ENCODE results near the gene GPATCH4.
"Not testable (repeated sequence)": the region's sequence is repeated elsewhere in the genome, so short reads cannot be mapped to it uniquely, and the experiment has no call there.

Gene GPATCH4

GRCh38 chr1:156601122-156601830 is at the start of gene GPATCH4:
TSS of gene GPATCH4 (minus strand) at chr1:156601479.
- peak; percentile 47 for DNase-seq

GRCh38 chr1:156648951-156649350 is 47.7 kb upstream of the GPATCH4 start:
- no peak for DNase-seq

- DNase-seq = no peak
Measured at GRCh38 chr1:156648496-156648895, 47.2 kb upstream of the GPATCH4 start.

GRCh38 chr1:156647351-156647750 is 46.1 kb upstream of the GPATCH4 start:
- no peak for DNase-seq

GRCh38 chr1:156646738-156647211 is 45.5 kb upstream of the GPATCH4 start:
- no peak for DNase-seq

GRCh38 chr1:156645666-156646065 is 44.4 kb upstream of the GPATCH4 start:
- DNase-seq = no peak

GRCh38 chr1:156645056-156645455 is 43.8 kb upstream of the GPATCH4 start:
- no peak for DNase-seq

GRCh38 chr1:156644640-156645039 is 43.4 kb upstream of the GPATCH4 start:
- DNase-seq = no peak

- no peak for DNase-seq
Measured at GRCh38 chr1:156644146-156644545, 42.9 kb upstream of the GPATCH4 start.

- DNase-seq = peak; percentile 52
Measured at GRCh38 chr1:156643778-156644092, 42.5 kb upstream of the GPATCH4 start.

- no peak for DNase-seq
Measured at GRCh38 chr1:156643049-156643777, 41.9 kb upstream of the GPATCH4 start.

GRCh38 chr1:156642265-156643048 is 41.2 kb upstream of the GPATCH4 start:
- no peak for DNase-seq

GRCh38 chr1:156641761-156642264 is 40.5 kb upstream of the GPATCH4 start, which contains the start of gene BCAN:
TSS of gene BCAN (plus strand) at chr1:156642117. CDS start at chr1:156646055, 3,938 bp downstream.
- no peak for DNase-seq

- DNase-seq = no peak
Measured at GRCh38 chr1:156640842-156641706, 39.8 kb upstream of the GPATCH4 start.

GRCh38 chr1:156639601-156640101 is 38.4 kb upstream of the GPATCH4 start:
- DNase-seq = peak; percentile 3

GRCh38 chr1:156638189-156638985 is 37.1 kb upstream of the GPATCH4 start:
- no peak for DNase-seq

- DNase-seq = no peak
Measured at GRCh38 chr1:156632355-156632754, 31.1 kb upstream of the GPATCH4 start.

- not testable (repeated sequence) for DNase-seq
Measured at GRCh38 chr1:156631152-156631551, 29.9 kb upstream of the GPATCH4 start.

- DNase-seq = no peak
Measured at GRCh38 chr1:156629823-156630449, 28.7 kb upstream of the GPATCH4 start.

GRCh38 chr1:156627313-156627880 is 26.1 kb upstream of the GPATCH4 start:
- no peak for DNase-seq

Measured in GF-D8 (cell line).